ENCODE results near the gene NRXN2. TPM values are rescaled to one million over a fixed set of nuclear protein-coding genes. Genes with fewer than 3 reads are reported as not detected.

NRXN2 gene
- total and polyA plus RNA-seq, 2 of the 13 experiments (the other 11 are each of a cell fraction or from before 2014, with no cell fraction given) = not detected

DNA sequence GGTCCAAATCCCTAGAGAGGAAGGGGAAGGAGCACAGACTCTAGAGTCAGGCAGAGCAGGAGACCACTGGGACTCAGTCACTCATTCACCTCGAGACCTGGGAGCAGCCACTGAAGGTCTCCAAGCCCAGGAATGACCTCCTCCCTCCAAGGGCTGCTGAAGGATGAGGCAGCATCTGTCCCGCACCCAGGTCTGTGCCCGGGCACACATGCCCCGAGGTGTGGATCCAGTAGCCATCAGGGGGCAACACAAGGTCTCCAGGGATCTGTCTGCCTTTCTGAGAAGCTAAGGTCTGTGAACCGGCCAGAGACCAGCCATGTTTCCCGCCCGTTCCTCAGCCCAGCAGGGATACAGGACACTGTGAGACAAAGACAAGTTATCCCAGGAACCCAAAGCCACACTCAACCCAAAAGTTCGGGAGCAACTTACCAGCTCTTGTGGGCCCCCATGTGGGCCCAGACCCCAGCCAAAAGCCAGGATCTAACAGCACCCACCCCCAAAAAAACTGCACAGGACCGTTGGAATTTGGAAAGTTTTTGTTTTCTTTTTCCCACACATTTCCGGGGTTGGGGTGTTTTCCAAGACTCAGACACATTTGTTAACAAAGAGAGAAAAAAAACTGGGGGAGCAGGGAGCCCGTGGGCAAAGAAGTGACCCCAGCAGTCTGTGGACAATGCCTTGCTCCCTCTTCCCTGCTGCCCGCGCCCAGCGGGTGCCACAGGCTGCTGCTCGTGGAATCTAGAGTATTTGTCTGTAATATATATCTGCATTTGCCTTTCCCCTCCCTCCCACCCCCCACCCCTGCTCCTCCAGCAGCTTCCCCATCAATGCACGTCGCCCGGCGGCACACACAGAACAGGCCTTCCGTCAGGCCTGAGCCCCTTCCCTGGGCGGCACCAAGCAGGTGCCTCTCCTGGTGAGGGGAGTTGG, 117.1 kb downstream of the NRXN2 start (continued):
- TF ChIP-seq, protein P1, sequence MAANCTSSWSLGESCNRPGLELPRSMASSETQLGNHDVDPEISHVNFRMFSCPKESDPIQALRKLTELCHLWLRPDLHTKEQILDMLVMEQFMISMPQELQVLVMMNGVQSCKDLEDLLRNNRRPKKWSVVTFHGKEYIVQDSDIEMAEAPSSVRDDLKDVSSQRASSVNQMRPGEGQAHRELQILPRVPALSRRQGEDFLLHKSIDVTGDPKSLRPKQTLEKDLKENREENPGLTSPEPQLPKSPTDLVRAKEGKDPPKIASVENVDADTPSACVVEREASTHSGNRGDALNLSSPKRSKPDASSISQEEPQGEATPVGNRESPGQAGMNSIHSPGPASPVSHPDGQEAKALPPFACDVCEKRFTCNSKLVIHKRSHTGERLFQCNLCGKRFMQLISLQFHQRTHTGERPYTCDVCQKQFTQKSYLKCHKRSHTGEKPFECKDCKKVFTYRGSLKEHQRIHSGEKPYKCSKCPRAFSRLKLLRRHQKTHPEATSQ (CRISPR knock-in tag; IDR thresholded peaks at IDR 0.05; ENCODE audit: borderline replicate concordance) = no peak
- TF ChIP-seq SMAD1 (CRISPR knock-in tag; IDR thresholded peaks at IDR 0.05; ENCODE audit: borderline replicate concordance, low read depth) (no peak), IKZF1 (IDR thresholded peaks at IDR 0.05) (no peak), ZEB1 (IDR thresholded peaks at IDR 0.05; ENCODE audit: insufficient replicate concordance, low read depth) (no peak), ZNF232 (CRISPR knock-in tag; IDR thresholded peaks at IDR 0.05; ENCODE audit: borderline replicate concordance) (no peak), ZNF343 (CRISPR knock-in tag; IDR thresholded peaks at IDR 0.05) (no peak)

DNA sequence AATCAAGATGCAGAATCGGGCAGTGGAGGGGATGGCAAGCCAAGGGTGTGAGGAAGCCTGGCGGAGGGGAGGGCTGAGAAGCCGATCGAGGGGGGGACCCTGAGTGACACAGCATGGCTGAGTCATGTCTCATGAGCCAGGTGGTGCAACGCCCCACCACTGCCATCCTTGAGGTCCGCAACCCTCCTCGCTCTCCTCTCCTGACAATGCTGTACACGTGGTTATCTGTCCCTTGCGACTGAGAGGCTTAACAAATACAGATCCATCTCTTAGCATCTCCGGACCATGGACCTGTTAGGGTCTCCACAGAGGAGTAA, 117.8 kb downstream of the NRXN2 start:
- no peak for DNase-seq (ENCODE audit: low spot score)
- WGBS (ENCODE audit: low lambda C conversion rate) = 42% methylated on average over 10 of the region's 10 CpGs
- TF ChIP-seq ZC3H13 (CRISPR knock-in tag; IDR thresholded peaks at IDR 0.05) (no peak), HDAC2 (CRISPR knock-in tag; IDR thresholded peaks at IDR 0.05) (no peak), ZNF850 (CRISPR knock-in tag; conservative IDR thresholded peaks at IDR 0.05) (no peak), ZMAT3 (CRISPR knock-in tag; conservative IDR thresholded peaks at IDR 0.05) (no peak), ZNF547 (CRISPR knock-in tag; IDR thresholded peaks at IDR 0.05) (no peak), AHR (CRISPR knock-in tag; IDR thresholded peaks at IDR 0.05) (no peak), ZNF589 (CRISPR knock-in tag; conservative IDR thresholded peaks at IDR 0.05) (no peak), ZNF556 (CRISPR knock-in tag; IDR thresholded peaks at IDR 0.05; ENCODE audit: borderline replicate concordance) (no peak)
- TF ChIP-seq, protein P2, sequence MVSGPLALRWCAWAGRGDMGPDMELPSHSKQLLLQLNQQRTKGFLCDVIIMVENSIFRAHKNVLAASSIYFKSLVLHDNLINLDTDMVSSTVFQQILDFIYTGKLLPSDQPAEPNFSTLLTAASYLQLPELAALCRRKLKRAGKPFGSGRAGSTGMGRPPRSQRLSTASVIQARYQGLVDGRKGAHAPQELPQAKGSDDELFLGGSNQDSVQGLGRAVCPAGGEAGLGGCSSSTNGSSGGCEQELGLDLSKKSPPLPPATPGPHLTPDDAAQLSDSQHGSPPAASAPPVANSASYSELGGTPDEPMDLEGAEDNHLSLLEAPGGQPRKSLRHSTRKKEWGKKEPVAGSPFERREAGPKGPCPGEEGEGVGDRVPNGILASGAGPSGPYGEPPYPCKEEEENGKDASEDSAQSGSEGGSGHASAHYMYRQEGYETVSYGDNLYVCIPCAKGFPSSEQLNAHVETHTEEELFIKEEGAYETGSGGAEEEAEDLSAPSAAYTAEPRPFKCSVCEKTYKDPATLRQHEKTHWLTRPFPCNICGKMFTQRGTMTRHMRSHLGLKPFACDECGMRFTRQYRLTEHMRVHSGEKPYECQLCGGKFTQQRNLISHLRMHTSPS (CRISPR knock-in tag; IDR thresholded peaks at IDR 0.05; ENCODE audit: low read depth) = no peak
- intact Hi-C loops (cut with micrococcal nuclease; ENCODE audit: unreplicated experiment) (no loop called here), in situ Hi-C loops (cut with HindIII; ENCODE audit: extremely low pct_ligation_motif_present, low pct_unique_long_range_greater_than_20kb) (no loop called here)
- no peak overlapping the region for H3K4me2 ChIP-seq (ENCODE audit: low read depth, low read length)
- H2AFZ ChIP-seq (ENCODE audit: low read length) = no peak overlapping the region
- ChIA-PET CTCF (ENCODE audit: low intra/inter-chr PET ratio, low total read pairs) (no interaction called here), POLR2A (no interaction called here)
- ATAC-seq = no peak
- no peak overlapping the region for H3K27ac ChIP-seq (ENCODE audit: extremely low read length, insufficient read depth, low read length)
- H4K20me1 ChIP-seq (ENCODE audit: insufficient read depth, low read length) = no peaks in the 10 kb centered on the region
- no TSS peak for BruUV-seq (replicated peaks)
- no peak overlapping the region for H3K9ac ChIP-seq (ENCODE audit: insufficient read depth, low read depth, low read length)
- no peaks in the 10 kb centered on the region for H3K9me3 ChIP-seq (ENCODE audit: low read length)
- H3K79me2 ChIP-seq (ENCODE audit: insufficient read depth, low read length) = no peaks in the 10 kb centered on the region
- no peaks in the 10 kb centered on the region for H3K36me3 ChIP-seq (replicated peaks in 1 of 2; ENCODE audit: control insufficient read depth in 1 of 2, insufficient read depth in 2 of 2, low read length in 2 of 2)
- peaks cover 8 to 33% of the 10 kb centered on the region in 2 experiments; a peak in 2 of 5 replicates for H3K27me3 ChIP-seq (ENCODE audit: control insufficient read depth in 1 of 2, insufficient read depth in 2 of 2, low read length in 2 of 2)
- H3K4me1 ChIP-seq (ENCODE audit: insufficient read depth, low read length) = peaks cover 11% of the 10 kb centered on the region; the same call in 1 of the 2 replicates
- no peak for FAIRE-seq
- no peak overlapping the region for H3K4me3 ChIP-seq (replicated peaks in 1 of 3; ENCODE audit: insufficient read depth in 1 of 3, low read depth in 2 of 3, low read length in 3 of 3)
